ENCODE results near the gene CSF1.
"Not testable (repeated sequence)": the region's sequence is repeated elsewhere in the genome, so short reads cannot be mapped to it uniquely, and the experiment has no call there.

CSF1 gene

DNA sequence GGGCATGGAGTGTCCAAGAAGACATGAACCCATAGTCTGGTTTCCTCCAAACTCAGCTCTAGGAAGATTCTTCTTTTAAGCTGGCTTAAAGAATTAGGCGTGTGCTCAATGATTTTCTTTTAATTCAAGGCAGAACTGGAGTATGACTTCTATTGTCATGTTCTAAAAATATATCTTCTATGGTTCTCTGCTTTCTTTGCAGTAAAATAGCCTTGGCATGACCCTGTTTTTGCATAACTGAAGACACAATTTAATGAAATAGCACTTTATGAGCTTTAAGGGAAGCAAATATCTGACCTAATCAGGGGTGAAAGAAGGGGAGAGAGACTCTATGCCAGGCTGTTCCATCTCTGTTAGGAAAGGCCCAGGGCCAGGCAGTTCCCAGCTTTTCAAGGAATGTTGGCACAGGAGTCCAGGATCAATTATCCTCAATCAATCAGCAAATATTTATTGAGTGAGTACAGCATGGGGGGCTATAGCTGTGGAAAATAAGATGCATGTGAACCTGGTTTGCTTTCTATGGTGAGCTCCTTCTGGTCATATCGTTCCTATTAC lies 7.2 kb upstream of the CSF1 start:
- DNase-seq = no peak

DNA sequence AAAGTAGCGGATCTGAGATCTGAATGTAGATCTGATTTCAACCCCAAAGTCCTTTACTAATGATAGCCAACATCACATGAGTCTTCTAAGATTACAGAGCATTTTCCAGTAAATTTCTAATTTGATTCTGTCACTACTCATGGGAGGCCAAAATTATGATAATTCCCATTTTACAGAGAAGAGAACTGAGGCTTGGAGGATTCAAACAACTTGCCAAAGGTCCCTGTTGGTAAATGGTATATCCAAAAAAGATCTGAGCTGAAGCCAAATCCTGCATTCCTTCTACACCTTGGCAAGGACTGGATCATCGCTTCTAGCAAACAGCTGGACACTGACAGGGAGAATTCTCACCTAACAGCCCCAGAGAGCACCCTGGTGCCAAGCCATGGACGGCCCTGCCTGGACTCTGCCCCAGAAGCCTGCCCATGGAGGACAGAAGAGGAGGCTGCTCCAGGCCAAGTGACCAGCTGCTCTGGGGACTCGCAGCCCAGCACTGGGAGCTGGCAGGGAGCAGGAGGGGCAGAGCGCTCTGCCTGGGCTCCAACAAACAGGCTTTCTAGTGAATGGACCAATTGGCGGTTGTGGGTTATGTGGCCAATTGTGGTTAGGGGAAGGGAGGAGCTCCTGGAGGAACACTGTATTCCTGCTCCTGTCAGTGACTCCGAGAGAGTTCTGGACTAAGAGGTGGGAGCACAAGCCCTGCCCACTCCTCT lies 6.4 kb upstream of the CSF1 start:
- no peak for DNase-seq

DNA sequence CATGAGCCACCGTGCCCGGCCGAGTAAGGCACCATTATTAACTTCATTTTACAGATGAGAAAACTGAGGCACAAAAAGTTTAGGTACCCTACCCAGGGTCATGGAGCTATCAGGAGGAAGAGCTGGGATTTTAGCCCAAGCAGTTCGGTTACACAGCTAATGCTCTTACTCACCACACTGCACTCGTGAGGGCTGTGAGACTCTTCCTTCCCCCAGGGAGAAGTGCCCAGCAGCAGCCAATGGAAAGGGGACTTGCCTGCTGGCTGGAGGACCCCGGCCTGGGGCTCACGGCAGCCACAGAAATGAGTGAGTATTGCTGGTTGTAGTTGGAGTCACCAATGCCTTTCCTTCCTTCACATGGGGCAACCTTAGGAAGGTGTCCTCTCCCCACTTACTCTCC lies 5.2 kb upstream of the CSF1 start:
- no peak for DNase-seq

DNA sequence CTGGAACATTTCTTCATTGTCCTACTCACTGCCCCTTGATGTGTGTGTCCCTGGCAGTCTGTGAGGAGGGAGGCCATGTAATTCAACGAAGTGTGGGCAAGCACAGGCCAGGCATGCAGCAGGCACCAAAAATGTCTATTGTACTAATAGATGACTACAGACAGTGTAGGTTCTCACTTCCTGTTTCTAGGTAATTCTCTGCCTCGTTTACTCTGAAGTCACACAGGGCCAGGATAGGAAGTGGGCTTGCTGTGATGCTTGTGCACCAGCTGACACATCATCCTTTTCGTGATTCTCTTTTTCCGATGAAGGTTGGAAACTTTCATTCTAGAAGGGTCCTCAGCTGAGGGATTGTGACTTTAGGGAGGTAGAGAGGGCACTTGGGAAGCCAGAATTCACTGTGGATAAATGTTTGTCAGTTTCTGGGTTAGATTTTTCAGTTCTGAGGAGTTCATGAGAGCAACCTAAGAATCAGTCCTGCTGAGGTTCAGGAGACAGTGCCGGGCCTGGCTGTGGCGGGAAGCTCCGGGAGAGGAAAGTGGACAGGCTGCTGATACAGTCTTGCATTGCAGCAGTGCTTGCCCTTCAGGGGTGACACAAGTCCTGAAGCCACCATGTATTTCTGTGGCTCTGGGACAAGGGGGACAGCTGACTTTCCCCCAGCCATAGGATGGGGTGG lies 4.3 kb upstream of the CSF1 start:
- no peak for DNase-seq

DNA sequence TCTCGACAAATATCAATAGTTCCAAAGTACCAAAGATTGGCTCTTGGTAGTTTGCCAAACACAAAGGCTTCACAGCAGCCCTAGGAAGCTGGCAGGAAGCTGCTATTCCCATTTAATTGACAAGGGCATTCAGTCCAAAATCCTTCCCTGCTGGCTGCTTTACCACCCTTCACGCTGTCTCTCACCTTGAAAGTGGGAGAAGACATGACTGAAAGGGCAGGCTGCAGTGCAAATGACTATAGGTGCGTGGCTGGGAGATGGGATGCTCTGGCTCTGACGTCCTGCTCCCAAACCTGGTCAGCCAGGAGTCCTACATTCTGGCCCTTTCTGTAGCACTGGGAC lies 3.8 kb upstream of the CSF1 start:
- DNase-seq = no peak

DNA sequence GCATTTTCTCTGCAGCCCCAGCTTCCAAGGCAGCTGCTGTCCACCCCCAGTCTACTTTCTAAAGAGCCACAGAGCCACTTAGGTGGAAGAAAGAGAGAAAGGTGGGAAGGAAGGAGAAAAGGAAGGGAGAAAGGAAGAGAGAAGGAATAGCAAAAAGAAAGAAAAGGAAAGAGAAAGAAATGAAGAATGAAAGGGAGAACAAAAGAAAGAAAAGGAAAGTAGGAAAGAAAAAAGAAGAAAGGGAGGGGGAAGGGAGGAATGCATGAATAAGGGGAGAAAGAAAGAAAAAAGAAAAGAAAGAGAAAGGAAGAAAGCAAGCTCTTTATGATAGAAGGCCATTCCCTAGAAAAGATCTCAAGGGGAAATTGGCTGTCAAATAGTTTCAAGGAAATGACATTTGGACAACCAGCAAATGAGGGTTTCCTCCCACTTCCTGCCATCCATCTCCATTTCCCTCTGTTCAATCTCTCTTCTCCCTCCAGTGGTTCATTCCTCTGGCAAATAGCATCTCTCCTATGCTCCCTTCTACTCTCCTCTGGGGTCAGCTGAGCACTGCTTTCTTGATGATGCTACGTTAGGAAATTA lies 3.4 kb upstream of the CSF1 start:
- DNase-seq = no peak

DNA sequence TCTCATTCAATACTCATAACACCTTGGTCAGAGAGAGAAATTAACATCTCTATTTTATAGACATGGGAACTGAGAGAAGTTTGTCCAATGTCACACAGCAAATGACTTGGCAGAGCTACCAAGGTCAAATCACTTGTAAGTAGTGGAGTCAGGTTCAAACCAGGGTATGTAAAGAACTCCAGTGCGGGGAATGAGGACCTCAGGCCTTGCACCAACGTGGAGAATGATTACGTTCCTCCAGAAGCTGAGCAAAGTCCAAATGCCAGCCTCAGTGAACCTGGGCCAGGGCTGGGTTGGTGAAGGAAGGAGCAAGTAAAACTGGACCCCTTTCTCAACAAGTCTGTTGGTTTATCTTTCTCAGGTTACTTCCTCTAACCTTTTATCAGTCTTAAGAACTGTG lies 1.8 kb upstream of the CSF1 start:
- DNase-seq = no peak

DNA sequence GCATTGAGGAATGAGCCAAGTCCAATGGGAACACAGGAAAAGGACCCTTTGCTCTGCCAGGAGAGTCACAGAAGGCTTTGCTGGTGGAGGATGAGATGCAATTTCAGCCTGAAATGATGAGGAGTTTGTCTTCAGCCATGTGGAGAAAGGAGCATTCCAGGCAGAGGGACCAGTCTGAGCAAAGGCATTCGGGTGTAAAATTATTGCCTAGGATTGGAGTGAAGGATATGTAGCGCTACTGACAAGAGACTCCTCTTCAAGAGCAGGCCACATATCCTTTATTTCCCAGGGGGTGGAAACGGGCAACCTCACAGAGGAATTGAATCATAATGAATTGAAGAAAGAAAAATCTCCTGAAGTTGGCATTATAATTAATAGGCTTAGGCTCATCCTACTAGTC lies 1.1 kb upstream of the CSF1 start:
- DNase-seq = no peak

DNA sequence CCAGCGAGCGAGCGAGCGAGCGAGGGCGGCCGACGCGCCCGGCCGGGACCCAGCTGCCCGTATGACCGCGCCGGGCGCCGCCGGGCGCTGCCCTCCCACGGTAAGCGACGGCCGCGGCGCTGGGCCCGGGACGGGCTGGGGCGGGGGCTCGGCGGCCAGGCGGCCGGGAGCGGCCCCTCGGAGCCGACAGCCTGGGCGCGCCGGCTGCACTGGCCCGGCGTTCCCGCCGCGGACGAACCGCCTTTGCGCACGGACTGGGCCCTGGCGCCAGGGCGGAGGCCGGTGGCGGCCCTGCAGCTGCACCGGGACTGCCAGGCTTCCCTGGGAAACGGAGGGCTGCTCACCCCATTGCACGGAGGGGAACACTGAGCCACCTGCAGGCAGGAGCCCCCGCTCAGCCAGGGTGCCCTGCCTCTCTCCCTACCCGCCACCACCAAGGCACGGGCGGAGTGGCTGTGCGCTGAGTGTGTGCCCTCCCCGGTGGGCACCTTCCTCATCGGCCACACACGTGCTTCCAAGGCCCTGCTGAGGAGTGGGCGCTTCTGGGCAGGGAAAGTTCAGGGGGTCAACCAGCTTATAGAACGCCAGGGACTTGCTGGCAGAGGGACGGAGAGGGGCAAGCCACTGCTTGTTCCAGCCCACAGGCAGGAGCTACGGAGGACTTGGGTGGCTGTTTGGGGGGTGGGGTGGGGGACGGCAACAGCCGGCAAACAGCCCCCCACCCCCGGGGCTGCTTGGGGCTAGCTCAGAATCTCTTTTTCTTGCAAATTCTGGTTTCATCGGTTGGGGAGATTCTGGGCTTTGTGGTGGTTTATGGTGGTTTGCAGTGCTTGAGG lies 532 bp downstream of the CSF1 start:
- DNase-seq = no peak

DNA sequence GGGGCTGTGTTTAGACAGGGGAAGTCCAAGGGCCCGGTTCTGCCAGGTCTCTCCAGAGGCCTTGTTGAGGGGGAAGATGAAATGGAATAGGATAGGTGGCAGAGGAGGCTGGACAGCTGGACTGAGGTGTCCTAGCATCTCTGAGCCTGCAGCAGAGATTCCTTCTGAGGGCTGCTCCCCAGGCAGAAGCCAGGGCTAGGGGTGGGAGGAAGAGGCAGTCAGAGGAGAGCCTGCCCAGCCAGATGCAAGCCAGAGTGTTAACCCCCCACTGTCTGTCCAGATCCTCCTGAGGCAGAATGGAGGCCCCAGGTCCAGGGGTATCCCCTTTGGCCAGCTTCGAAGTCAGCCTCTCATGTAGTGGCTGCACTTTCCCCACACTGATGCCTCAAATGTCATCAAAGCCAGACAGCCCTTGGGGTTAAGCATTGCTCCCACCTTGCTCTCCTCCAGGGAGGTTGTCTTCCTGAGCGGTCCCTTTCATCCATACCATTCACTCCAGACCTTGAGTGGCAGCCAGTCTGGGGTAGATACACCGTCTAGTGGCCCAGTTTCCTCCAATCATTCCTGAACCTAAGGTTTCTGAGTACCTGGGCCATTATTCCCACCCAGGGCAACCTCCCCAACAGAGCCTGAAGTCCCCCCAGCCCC lies 1.7 kb downstream of the CSF1 start:
- no peak for DNase-seq

DNA sequence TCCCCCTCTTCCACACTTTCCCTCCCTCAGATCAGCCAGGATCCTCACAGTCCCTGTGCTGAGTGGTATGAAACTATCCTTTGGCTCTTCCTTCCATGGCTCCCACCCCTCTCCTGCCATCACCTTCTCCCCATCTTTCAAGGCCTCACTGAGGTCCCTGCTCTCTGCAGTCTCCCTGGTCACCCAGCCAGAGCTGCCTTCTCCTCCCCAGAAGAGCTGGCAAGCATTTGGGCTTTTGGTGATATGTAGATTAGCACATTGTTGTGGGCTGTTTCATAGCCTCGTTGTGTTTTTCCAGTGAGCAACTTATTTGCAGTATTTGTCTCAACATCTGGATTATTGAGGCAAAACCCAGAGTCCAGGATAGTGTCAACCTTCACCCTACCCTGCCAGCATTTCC lies 2.2 kb downstream of the CSF1 start:
- DNase-seq = no peak

DNA sequence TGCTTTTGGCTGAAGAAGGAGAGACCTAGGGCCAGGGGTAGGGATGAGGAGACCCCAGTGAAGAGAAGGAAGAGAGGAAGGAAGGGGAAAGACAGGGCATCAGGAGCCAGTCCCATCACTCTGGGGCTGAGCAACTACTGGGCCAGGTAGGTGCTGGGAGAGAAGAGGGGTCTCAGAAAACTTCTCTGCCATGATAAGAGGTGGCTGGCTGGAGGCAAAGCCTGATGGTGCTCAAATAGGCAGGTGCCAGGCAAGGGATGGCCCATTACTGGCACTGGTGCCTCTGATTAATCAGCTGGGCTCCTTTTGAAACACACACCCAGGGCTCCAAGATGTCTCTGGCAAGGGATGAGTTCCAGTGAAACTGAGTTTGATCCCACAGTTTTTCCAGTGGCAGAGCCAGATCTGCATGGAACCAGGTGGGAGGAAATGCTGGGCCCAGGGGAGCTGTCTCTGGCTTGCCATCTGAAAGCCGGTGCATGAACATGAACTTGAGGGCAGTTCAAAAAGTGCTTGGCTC lies 2.8 kb downstream of the CSF1 start:
- no peak for DNase-seq

DNA sequence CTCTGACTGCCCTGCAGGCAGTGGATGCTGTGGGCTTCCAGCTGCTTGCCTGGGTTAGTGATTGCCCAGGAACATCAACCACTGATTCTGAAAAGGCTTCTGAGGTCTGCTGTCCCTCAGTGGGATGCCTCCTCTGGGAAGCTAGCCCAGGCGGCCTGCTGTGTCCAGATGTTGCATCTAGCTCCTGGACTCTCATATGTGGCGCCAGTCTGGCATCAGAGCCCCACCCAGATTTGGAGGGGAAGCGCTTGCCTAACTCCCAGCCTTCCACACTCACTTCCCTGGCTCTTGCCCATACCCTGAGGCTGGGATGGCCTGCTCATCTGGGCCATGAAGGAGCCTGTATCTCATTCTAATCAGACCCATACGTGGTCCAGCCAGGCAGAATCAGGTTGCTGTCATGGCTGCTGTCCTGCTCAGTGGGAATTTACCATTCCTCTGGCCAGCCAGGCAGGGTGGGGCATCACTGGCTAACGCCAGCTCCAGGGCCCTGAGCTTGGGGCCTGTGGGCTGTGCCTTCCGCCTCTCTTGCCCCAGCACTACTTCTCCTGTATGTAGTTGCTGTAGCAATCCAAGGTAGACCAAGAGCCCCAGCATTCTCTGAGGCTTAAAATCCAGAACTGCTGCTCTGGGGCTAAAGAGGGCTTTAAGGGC lies 4.1 kb downstream of the CSF1 start:
- no peak for DNase-seq

DNA sequence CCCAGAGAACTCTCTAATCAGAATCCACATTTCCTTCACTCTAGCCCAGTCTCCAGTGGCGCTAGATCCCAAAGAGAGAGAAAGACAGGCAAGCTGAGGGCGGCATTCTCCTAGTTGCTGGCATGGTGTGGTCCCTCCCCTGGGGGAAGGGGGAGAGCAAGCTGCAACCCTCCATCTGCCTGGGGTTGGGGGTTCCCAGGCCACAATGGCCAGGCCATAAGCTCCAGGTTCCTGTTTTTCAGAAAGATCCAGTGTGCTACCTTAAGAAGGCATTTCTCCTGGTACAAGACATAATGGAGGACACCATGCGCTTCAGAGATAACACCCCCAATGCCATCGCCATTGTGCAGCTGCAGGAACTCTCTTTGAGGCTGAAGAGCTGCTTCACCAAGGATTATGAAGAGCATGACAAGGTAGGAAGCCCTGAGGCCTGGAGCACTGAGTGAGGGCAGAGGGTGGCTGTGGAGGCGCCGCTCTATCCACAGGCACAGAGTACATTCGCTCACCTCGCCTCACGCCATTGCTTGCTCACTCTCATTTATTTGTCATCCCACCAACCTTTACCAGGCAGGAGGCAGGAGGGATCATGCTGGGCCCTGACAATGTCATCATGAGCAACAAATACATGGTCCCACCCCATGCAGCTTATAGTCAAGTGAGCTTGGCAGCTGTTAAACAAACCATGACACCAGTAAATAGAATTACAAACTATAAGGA lies 6.6 kb downstream of the CSF1 start:
- no peak for DNase-seq

DNA sequence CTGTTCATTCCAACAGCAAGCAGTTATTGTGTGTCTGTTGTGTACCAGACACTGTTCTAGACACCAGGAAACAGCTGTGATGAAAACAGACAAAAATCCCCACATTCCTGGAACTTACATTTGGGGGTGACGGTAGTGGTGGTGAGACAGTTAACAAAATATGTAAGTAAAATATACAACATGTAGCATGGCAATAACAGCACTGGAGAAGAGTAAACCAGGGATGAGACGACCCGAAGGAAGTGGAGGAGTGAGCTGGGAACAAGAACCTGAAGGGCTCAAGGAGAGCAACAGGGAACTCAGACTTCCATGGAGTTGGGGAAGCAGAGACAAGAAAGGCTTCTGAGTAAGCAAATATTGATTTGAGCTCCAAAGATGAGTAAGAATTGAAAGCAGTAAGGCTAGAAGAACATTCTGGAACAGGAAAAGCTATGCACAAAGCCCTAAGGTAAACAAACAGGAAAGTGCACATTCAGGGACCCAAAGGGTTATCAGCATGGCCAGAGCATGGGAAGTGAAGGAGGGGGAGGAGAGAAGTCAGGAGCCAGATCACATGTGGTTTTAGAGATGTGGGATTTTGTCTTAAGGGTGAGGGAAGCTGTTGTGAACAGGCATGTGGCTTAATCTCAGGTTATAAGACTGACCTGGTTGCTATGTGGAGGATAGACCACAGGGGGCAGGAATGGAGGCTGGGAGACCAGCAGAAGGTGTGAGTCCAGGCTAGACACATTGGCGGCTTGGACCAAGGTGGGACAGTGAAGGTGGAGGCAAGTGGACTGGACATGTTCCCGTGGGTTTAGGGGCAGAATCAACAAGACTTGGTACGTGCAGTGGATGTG lies 7.3 kb downstream of the CSF1 start:
- DNase-seq = no peak

DNA sequence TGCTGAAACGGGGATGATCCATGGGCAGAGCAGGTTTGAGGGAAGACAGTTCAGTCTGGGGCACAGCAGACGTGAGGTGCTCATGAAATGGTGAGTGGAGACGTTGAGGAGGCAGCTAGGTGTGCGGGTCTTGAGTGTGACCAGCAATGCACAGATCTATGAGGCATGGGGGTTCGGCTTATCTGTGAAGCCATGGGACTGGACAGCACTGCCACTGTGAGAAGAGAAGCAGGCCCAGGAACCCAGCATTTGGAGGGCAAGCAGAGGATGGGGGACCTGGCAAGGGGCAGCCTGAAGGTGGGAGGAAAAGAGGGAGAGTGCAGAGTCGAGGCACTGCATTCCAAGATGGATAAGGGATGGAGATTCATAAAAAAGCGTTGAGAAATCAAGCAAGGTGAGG lies 8.0 kb downstream of the CSF1 start:
- no peak for DNase-seq

DNA sequence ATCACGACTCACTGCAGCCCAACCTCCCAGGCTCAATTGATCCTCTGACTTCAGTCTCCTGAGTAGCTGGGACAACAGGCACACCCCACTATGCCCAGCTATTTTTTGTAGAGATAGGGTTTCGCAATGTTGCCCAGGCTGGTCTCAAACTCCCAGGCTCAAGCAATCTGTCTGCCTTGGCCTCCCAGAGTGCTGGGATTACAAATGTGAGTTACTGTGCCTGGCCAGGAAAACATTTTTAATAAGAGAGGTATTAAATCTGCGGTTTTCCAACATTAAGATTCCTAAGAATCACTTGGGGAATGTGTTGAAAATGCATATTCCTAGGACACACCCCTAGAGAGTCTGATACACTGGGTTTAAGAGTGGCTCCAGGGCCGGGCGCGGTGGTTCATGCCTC lies 8.7 kb downstream of the CSF1 start:
- DNase-seq = no peak

DNA sequence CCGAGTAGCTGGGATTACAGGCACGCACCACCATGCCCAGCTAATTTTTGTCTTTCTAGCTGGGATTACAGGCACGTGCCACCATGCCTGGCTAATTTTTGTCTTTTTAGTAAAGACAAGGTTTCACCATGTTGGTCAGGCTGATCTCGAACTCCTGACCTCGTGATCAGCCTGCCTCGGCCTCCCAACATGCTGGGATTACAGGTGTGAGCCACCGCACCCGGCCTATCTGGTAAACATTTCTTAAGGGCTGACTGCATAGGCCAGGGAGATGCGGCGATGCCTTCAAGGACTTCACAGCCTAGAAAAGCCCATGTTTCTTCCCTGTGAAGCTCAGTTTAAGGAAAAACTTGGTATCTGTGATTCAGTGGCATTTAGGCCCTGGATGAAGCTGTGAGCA lies 9.7 kb downstream of the CSF1 start:
- DNase-seq = not testable (repeated sequence)

DNA sequence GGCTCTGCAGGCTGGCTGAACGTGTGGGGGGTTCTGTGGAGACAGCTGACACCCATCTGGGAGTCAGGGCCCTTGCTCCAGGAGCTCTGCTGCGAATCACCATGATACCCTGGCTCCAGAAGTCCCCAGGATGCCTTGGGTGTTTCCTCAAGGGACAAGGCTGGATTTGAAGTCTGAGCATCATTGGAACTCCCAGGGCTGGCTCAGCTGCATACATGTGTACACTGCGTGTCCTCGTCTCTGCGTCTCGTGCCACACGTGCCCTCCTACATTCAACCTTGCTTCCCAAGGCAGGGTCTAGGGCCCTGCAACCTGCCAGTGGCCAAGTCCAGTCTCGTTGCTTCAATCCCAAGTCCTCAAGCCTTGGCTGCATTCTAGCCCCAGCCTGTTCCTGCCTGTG lies 11.7 kb downstream of the CSF1 start:
- DNase-seq = no peak

DNA sequence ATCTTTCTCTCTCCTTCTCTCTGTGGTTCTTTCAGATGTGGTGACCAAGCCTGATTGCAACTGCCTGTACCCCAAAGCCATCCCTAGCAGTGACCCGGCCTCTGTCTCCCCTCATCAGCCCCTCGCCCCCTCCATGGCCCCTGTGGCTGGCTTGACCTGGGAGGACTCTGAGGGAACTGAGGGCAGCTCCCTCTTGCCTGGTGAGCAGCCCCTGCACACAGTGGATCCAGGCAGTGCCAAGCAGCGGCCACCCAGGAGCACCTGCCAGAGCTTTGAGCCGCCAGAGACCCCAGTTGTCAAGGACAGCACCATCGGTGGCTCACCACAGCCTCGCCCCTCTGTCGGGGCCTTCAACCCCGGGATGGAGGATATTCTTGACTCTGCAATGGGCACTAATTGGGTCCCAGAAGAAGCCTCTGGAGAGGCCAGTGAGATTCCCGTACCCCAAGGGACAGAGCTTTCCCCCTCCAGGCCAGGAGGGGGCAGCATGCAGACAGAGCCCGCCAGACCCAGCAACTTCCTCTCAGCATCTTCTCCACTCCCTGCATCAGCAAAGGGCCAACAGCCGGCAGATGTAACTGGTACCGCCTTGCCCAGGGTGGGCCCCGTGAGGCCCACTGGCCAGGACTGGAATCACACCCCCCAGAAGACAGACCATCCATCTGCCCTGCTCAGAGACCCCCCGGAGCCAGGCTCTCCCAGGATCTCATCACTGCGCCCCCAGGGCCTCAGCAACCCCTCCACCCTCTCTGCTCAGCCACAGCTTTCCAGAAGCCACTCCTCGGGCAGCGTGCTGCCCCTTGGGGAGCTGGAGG lies 12.7 kb downstream of the CSF1 start:
- DNase-seq = no peak
